ENCODE data around the gene SGTB.

Gene SGTB, protein sequence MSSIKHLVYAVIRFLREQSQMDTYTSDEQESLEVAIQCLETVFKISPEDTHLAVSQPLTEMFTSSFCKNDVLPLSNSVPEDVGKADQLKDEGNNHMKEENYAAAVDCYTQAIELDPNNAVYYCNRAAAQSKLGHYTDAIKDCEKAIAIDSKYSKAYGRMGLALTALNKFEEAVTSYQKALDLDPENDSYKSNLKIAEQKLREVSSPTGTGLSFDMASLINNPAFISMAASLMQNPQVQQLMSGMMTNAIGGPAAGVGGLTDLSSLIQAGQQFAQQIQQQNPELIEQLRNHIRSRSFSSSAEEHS

DNA sequence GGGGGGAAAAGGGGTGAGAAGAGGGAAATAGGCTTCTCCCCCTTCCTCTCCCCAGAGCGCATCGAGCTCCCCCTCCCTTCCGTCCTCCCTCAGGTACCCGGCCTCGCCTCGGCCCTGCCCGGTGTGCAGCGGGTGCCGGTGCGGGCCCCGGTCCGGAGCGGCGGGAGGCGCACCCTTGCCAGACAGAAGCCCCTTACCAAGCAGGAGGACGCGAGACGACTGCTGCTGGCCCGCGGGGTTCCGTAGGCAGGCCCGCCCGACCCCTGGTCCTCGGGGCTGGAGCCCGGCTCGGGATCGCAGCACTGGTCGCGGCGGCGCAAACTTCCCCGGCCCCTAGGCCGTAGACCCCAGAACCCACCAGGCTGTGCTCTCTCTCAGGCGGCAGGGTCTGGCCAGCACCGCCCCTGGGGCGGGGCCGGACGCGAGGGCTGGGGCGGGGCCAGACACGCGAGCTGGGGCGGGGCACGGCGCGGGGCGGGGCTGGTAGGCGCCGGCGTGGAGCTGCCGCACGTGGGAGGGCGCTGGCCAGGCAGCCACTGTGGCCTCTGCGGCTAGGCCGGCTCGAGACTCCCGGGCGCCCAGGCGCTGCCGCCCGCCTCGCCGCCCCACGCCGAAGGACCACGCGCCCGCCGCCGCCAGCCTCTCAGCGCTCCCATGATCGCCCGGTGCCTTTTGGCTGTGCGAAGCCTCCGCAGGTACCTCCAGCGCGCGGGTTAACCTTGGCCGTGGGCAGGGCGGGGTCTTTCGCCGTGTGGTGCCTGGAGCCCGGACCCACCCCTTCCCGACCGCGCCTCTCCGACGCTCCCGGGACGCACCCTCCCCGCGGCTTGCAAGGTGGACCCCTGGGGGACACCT lies at the start of gene SGTB, which contains the start of gene NLN:
Gene SGTB (minus strand): TSS at position 390 of the 855 bp plus-strand sequence. CDS start 1,302 bp downstream, outside the sequence.
Gene NLN (plus strand): TSS at position 486 of the 855 bp plus-strand sequence. CDS start 169 bp downstream, at position 655.
- DNase-seq: peak; percentile 75 to 76

DNA sequence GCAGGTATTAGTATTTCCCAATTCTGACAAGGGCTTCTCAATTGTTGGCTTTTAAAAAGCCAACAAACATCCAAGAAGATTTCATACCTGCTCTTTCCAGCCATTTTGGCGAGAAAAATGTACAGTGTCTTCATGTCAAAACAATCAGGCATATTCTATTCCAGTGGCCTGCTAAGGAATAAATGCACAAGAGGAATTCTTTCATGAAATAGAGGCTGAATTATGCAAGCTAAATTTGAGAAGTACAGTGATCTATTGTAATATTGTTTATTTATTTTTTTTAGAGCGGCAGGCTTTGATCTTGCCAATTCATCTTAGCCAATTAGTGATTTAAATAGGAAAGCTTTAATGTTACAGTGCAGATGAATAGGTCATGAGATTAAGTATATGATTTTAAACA lies 49.4 kb upstream of the SGTB start:
- no peak for DNase-seq

DNA sequence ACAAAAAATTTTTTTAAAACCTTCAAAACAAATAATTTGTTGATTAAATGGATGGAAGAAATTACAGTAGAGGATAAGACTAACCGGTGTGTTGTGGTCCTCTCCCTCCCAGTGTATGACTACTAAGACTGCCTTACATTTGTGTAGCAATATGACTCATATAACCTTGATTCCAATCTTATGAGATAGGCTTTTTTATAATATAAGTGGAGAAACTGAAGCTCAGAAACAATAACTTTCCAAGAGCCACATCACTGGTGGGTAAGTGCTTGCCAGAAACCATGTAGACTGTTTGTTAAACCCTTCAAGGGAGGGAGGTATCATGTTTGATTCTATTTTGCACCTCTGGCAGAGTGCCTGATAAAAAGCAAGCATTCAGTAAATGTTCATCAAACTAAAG lies 47.6 kb upstream of the SGTB start:
- no peak for DNase-seq

DNA sequence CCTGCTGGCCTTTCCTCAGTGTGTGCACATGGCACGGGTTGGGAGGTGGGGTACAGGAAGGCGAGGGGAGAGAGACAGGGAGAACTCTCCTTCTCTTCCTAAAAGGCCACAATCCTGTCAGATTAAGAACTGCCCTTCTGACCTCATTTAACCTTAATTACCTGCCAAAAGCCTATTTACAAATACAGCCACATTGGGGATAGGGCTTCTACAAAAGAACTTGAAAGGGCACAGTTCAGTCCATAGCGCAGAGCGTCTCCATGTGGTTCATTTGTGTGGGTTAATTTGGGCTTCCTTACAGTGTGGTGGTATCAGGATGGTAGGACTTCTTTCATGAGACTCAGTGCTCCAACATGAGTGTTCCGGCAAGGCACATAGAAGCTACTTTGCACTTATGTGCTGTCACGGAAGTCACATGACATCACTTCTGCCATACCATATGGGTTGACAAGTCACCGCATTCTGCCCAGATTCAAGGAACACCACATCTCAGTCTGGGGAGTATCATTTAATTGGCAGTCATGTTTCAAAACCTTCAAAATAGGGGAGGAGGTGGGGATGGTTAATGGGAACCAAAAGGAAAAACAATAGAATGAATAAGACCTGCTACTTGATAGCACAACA lies 46.9 kb upstream of the SGTB start:
- no peak for DNase-seq

DNA sequence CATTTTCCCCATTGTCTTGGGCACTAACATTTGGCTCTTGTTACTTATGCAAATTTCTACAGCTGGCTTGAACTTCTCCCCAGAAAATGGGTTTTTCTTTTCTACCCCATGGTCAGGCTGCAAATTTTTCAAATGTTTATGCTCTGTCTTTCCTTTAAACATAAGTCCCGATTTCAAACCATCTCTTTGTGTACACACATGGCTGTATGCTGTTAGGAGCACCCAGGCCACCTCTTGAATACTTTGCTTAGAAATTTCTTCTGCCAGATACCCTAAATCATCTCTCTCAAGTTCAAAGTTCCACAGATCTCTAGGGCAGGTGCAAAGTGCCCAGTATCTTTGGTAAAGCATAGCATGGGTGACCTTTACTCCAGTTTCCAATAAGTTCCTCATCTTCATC lies 45.7 kb upstream of the SGTB start:
- no peak for DNase-seq

DNA sequence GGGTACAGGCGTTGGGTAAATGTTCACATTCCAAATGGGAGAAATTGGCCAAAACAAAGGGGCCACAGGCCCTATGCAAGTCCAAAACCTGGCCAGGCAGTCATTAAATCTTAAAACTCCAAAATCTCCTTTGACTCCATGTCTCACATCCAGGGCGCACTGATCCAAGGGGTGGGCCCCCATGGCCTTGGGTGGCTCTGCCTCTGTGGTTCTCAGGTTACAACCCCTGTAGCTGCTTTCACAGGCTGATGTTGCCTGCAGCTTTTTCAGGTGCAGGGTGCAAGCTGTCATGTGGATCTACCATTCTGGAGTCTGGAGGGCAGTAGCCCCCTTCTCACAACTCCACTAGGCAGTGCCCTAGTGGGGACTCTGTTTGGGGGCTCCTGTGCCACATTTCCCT lies 44.9 kb upstream of the SGTB start:
- DNase-seq: no peak

DNA sequence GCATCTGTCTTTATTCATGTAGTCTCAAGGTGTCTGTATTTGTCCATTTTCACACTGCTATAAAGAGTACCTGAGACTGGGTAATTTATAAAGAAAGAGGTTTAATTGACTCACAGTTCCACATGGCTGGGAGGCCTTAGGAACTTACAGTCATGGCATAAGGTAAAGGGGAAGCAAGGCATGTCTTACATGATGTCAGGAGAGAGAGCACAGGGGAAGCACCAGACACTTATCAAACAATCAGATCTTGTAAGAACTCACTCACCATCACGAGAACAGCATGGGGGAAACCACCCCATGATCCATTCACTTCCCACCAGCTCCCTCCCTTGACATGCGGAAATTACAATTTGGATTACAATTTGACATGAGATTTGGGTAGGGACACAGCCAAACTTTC lies 44.3 kb upstream of the SGTB start:
- DNase-seq: no peak

DNA sequence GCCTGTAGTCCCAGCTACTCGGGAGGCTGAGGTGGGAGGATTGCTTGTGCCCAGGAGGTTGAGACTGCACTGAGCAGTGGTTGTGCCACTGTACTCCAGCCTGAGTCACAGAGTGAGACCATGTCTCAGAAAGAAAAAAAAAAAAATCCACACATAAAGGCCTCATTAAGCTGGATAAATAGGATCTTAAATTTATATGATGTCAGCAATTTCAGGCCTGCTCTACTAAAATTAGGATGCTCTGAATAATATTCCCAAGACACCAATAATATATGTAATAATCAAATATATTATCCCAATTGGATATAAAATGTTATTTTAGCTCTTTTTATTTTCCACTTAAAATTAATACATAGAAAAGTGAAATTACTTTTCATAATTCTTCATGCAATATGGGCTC lies 43.7 kb upstream of the SGTB start:
- DNase-seq: no peak

DNA sequence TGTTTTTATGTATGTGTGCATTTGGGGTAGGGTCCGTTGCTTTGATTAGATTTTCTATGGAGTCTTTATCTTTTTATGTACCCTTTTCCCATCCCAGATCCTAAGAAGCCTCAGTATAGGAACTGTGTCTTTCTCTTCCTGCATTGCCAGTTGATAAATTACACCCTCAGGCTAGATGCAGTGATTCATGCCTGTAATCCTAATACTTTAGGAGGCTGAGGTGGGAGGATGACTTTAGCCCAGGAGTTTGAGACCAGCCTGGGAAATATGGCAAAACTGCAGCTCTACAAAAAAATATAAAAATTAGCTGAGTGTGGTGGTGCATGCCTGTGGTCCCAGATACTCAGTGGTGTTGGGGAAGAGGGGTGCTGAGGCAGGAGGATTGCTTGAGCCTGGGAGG lies 40.3 kb upstream of the SGTB start:
- DNase-seq: no peak

DNA sequence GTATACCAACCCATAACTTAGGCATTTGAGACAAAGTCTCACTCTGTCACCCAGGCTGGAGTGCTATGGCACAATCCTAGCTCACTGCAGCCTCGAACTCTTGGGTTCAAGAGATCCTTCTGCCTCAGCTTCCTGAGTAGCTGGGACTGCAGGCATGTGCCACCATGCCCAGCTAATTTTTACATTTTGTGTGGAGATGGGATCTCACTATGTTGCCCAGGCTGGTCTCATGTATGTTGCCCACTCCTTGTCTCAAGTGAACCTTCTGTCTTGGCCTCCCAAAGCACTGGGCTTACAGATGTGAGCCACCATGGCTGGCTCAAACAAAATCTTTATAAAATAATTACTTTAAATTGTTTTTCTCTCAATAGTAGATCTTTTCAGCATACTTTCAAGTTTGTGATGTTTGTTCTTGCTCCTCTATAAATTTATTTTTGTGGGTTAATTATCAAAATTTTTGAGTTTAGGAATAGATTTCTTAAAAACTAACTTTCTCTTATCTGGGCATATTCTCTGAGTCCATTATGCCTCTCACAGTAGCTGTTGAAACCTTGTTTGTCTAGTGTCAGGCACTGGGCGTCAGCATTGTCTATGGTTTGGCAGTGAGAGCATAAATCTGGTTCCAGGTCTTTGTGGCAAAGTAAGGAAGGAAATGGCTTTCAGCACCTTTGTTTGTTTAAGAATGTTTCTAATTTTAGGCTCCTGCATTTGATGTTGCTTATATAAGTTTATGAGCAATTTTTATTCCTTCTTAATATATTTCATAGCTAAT lies 38.8 kb upstream of the SGTB start:
- peak; percentile 45 to 48 for DNase-seq

DNA sequence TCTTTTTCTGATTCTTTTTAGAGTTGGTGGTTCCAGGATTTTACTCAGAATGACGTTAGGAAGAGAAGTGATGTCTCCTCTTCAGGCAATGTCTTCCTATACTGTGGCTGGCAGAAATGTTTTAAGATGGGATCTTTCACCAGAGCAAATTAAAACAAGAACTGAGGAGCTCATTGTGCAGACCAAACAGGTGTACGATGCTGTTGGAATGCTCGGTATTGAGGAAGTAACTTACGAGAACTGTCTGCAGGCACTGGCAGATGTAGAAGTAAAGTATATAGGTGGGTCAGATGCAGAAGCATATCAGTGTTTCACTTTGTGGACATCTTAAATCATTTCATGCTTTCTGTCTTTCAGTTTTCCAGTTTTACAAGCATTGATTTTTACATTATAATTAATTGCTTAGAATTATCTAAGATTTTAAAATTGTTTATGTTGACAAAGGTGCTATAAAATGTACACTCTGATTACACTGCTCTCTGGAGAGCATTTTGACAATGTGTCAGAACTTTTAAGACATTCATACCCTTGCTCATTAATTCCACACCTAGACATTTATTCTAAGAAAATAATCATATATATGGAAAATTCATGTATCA lies 36.7 kb upstream of the SGTB start:
- no peak for DNase-seq

DNA sequence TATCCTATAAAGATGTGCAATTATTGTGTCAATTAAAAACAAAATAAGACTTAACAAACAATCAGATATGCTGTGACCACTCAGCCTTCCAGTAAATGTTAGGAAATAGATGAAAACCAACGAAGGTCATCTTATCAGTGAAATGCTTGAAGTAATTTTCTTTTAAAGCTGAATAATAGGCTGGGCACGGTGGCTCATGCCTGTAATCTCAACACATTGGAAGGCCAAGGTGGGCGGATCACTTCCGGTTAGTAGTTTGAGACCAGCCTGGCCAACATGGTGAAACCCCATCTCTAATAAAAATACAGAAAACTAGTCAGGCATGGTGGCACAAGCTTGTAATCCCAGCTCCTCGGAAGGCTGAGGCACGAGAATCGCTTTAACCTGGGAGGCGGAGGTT lies 31.3 kb upstream of the SGTB start:
- DNase-seq: no peak

DNA sequence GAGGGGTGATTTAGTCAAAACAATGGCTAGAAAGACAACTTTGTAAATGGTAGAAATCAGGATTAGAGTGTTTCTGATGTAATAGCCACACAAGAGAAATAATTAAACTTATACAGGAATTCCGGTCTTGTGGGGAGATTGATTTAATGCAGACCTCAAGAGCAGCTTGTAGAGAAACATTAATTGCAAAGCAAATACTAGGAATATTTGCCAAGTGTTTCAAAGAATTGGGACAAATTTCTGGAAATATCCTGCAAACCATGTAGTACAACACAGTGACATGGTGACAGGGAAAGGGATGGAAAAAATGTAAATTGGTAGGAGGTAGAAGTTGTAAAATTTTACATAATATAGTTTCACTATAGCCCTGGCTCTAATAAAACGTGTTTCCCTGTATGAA lies 29.0 kb upstream of the SGTB start:
- no peak for DNase-seq

DNA sequence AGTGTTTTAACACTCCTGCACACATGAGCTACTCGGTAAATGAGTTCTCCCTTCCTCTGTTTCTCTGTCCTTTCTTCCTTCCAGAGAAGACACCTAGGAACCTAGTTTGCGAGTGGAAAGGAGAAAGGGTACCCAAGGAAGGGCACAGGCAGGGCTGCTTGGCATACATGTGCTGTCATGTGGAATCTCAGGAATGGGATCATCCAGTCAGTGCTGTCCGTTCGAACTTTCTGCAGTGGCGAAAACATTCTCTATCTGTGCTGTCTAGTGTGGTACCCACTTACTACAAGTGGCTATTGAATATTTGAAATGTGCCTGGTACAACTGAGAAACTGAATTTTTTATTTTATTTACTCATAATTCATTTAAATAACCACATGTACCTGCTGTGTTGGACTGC lies 28.0 kb upstream of the SGTB start:
- no peak for DNase-seq

DNA sequence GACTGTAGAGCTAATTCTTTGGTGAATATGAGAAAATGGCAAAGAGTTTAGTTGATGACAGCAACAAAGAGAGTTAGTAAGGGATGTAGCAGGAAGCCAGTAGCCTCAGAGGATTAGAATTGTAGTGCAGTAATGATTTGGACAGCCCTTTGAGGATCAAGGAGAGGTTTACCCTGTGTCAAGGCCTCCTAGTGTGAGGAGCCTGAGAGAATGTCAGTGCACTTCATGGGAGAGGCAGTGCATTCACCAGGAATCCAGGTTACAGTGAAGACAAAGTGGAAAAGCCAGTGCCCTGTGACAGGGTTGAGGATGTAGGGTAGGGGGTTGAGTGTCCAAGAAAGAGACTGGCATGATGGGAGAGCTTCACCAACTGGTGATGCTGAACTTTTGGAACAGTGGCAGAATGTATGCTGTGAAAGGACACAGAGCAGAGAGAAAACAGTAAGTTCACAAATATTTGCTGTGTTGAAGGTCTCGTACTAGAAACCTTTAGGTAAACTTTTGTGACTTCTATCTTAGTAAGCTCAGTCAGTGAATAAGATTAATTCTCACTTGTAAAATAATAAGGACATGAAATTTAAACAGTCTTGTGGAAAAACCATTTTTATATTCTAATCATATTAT lies 27.4 kb upstream of the SGTB start:
- no peak for DNase-seq

DNA sequence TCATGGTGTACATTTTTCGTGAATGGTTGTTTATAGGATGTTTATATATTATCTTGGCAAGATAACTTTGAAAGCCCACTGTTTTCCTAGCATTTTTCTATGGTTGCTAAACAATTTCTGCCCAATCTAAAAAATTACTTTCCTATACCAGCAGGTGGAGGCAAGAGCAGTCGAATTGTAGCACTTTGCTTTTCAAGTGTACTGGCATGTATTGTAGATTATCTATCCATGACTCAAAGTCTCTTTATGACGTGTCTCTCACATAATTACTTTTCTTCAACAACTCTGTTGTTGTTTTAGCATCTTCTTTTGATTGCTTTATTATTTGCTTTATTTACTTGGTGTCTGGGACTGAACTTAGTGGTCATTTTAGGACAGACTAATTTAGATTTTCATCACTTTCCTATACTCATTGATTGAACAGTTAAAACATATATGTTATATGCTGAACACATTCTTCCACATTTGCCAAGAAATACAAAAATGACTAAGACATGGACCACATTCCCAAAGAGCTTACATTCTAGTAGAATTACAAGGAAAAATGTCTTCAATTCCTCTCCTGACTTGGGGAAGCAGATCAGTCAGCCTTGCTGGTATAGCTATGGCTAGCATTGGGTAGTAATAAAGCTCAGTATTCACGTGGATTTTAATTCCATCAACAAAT lies 20.8 kb upstream of the SGTB start:
- DNase-seq: no peak

DNA sequence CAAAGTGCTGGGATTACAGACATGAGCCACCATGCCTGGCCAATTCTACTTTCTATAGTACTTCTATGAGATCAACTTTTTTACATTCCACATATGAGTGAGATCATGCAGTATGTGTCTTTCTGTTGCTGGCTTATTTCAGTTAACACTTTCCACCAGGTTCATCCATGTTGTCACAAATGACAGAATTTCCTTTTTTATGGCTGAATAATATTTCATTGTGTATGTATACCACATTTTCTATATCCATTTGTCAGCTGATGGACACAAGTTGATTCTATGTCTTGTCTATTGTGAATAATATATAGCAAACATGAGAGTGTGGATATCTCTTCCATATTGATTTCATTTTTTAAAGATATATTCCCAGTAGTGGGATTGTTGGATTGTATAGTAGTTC lies 17.3 kb upstream of the SGTB start:
- no peak for DNase-seq

DNA sequence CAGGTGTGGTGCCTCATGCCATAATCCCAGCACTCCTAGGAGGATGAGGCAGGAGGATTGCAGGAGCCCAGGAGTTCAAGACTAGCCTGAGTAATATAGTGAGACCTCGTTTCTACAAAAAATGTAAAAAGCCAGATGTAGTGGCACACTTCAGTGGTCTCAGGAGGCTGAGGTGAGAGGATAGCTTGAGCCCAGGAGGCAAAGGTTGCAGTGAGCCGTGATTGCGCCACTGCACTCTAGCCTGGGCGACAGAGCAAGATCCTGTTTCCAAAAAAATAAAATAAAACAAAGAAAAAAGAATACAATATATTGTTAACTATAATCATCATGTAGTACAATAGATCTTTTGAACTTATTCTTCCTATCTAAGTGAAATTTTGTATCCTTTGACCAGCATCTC lies 16.4 kb upstream of the SGTB start:
- no peak for DNase-seq

DNA sequence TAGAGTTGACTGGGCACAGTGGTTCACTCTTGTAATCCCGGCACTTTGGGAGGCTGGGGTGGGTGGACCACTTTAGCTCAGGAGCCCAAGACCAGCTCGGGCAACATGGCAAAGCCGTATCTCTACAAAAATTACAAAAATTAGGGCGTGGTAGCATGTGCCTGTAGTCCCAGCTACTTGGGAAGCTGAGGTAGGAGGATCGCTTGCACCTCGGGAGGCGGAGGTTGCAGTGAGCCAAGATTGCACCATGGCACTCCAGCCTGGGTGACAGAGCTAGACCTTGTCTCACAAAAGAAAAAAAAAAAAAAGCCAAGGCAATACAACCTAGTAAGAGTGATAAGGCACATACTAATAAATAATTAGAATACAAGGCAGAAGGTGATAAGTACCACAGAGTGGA lies 15.9 kb upstream of the SGTB start:
- DNase-seq: no peak

DNA sequence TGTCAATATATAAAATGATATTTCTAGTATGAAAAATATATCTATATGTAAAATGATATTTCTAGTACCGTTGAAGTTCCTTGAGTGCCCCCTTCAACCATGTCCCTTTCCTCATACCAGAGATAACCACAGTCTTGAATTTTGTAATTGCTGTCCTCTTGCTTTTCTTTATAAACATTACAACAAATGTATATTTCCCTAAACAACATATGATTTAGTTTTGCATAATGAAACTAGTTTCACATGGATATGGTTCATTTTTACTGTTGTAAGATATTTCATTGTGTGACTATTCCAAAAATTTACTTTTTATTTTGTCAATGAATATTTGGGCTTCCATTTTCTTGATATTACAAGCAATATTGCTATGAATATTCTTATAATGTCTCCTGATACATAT lies 14.1 kb upstream of the SGTB start:
- no peak for DNase-seq

DNA sequence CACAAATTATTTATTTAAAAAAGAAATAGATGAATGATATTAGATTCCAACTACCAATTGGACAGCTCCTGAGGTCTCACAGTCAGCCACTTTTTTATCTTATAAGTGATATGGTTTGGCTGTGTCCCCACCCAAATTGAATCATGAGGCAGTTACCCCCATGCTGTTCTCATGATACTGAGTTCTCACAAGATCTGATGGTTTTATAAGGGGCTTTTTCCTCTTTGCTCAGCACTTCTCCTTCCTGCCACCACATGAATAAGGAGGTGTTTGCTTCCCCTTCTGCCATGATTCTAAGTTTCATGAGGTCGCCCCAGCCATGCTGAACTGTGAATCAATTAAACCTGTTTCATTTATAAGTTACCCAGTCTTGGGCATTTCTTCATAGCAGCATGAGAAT lies 13.0 kb upstream of the SGTB start:
- no peak for DNase-seq

All from activated CD4-positive, alpha-beta T cell treated with anti-CD3 and anti-CD28 coated beads, Interleukin-2, amount 50 U/mL, for 4 hours (primary cell).